K562 (cell line): Measurements from ENCODE around the gene KCNB1. TPM values are rescaled to one million over a fixed set of nuclear protein-coding genes. Genes with fewer than 3 reads are reported as not detected.

Experiments
- ATAC-seq: fragments of 200-7000 bp; cut with Tn5 transposase; 3 replicates; pipeline ENCODE4 v1.9.1; 2020; ENCODE audit warnings: moderate library complexity
- BruUV-seq: library from RNA; stranded (reverse); fragments of 400-500 nt; replicated peaks from 2 replicates; lab custom pipeline; 2021; lab: Mats Ljungman, UMichigan
- CTCF ChIA-PET: fragments of 300-600 bp; formaldehyde crosslinking; extraction: SDS; loops from one replicate; lab custom pipeline; 2021; ENCODE audit warnings: low intra/inter-chr PET ratio; lab: Yijun Ruan, JAX
- POLR2A ChIA-PET: fragments of 300-600, 350-650 bp; sonication (Branson Sonifier 250); formaldehyde crosslinking; extraction: SDS; loops from one replicate; lab custom pipeline; 2021; ENCODE audit warnings: antibody characterized with exemption, inconsistent platforms; lab: Yijun Ruan, JAX
- DNase-seq, 4 experiments: peaks; one replicate each; pipeline versions ENCODE4 v3.0.0 to v3.0.0-alpha.2; 2011 to 2018; ENCODE audit warnings: low spot score in 3 of 4, mixed read lengths in 3 of 4; ENCODE audit errors: extremely low read depth in 1 of 4
- FAIRE-seq: peaks from 2 replicates; lab custom pipeline; 2011; peaks lifted over from hg19 to GRCh38; lab: Jason Lieb, UNC
- H2AFZ ChIP-seq: 2 replicates; pipeline ENCODE4 v1.6.0; 2011; ENCODE audit warnings: low read depth, low read length, control low read depth, inconsistent platforms
- H3K27ac ChIP-seq: fragments of 200-600 bp; 3 replicates; pipeline ENCODE4 v1.8.0; 2011; ENCODE audit warnings: low read depth, mild to moderate bottlenecking, control low read depth, inconsistent platforms, low read length, moderate library complexity, mixed read lengths; ENCODE audit errors: extremely low read depth
- H3K27me3 ChIP-seq, 2 experiments: fragments of 300-600 bp in 1 of 2; 2 replicates in 1 of 2; 3 replicates in 1 of 2; pipeline versions ENCODE4 v1.6.0 to v1.8.0; 2011; ENCODE audit warnings: inconsistent platforms in 2 of 2, low read length in 2 of 2, mild to moderate bottlenecking in 1 of 2, mixed read lengths in 1 of 2, moderate library complexity in 1 of 2; ENCODE audit not compliant: control insufficient read depth in 2 of 2, insufficient read depth in 2 of 2
- H3K36me3 ChIP-seq: fragments of 300-600 bp; 3 replicates; pipeline ENCODE4 v1.8.0; 2011; ENCODE audit warnings: mild to moderate bottlenecking, low read length, inconsistent platforms; ENCODE audit not compliant: control insufficient read depth, insufficient read depth
- H3K4me1 ChIP-seq, 2 experiments: fragments of 200-600 bp in 1 of 2; replicated peaks in 1 of 2; 2 replicates in 1 of 2; 3 replicates in 1 of 2; pipeline versions ENCODE4 v1.5.1 to v1.8.0; 2011; ENCODE audit warnings: inconsistent platforms in 2 of 2, low read length in 2 of 2, mild to moderate bottlenecking in 1 of 2, mixed read lengths in 1 of 2, moderate library complexity in 1 of 2; ENCODE audit not compliant: control insufficient read depth in 2 of 2, insufficient read depth in 2 of 2
- H3K4me2 ChIP-seq: 2 replicates; pipeline ENCODE4 v1.6.1; 2011; ENCODE audit warnings: low read length, control low read depth, inconsistent platforms, mixed read lengths; ENCODE audit not compliant: insufficient read depth
- H3K4me3 ChIP-seq: fragments of 200-600 bp; sonication (generic), shearing (Covaris generic); 2 replicates; pipeline ENCODE4 v1.5.1; 2016; ENCODE audit warnings: control low read depth, inconsistent platforms
- H3K79me2 ChIP-seq: fragments of 200-600 bp; 3 replicates; pipeline ENCODE4 v1.8.0; 2011; ENCODE audit warnings: low read length, inconsistent platforms; ENCODE audit not compliant: control insufficient read depth, insufficient read depth
- H3K9ac ChIP-seq, 2 experiments: 2 replicates each; pipeline versions ENCODE4 v1.6.0 to v1.6.1; 2011; ENCODE audit warnings: low read depth in 2 of 2, low read length in 2 of 2, control low read depth in 1 of 2, inconsistent platforms in 1 of 2, mild to moderate bottlenecking in 1 of 2, mixed read lengths in 1 of 2; ENCODE audit not compliant: insufficient read depth in 1 of 2
- H3K9me1 ChIP-seq: one replicate; pipeline ENCODE4 v1.6.0; 2011; ENCODE audit warnings: inconsistent platforms, mild to moderate bottlenecking, low read length, moderate library complexity; ENCODE audit not compliant: control insufficient read depth, insufficient read depth
- H3K9me3 ChIP-seq: replicated peaks from 2 replicates; pipeline ENCODE4 v1.5.1; 2011; ENCODE audit warnings: low read depth, low read length, inconsistent platforms; ENCODE audit not compliant: control insufficient read depth, insufficient read depth
- H4K20me1 ChIP-seq: replicated peaks from 2 replicates; pipeline ENCODE4 v1.6.1; 2011; ENCODE audit warnings: low read length, inconsistent platforms, mixed read lengths; ENCODE audit not compliant: control insufficient read depth, insufficient read depth
- ARID1B ChIP-seq: fragments of 450-650 bp; IDR thresholded peaks from 2 replicates; pipeline ENCODE4 v1.6.1; 2016; ENCODE audit warnings: antibody characterized with exemption, mild to moderate bottlenecking, inconsistent platforms
- CREB3 ChIP-seq: fragments of 450-650 bp; conservative IDR thresholded peaks from 2 replicates; pipeline ENCODE4 v1.6.1; 2016; ENCODE audit warnings: missing genetic modification characterization, low read depth, mild to moderate bottlenecking, missing compliant biosample characterization, moderate library complexity
- CREBBP ChIP-seq: IDR thresholded peaks from one replicate; pipeline ENCODE4 v1.6.1; 2012; ENCODE audit warnings: low read depth, mild to moderate bottlenecking, control low read depth, inconsistent platforms, low read length
- EP300 ChIP-seq: IDR thresholded peaks from 2 replicates; pipeline ENCODE4 v1.6.1; 2012; ENCODE audit warnings: low read length, improper control_type of control experiment
- GTF2F1 ChIP-seq: IDR thresholded peaks from 2 replicates; pipeline ENCODE4 v1.6.1; 2011; ENCODE audit warnings: low read depth, low read length, improper control_type of control experiment
- HDAC1 ChIP-seq, 2 experiments: fragments of 450-650 bp; IDR thresholded peaks; 2 replicates each; pipeline ENCODE4 v1.6.1; 2016 to 2017; ENCODE audit warnings: inconsistent platforms in 1 of 2, mild to moderate bottlenecking in 1 of 2, moderate library complexity in 1 of 2
- ID3 ChIP-seq, 2 experiments: fragments of 250-450 bp in 1 of 2; fragments of 450-650 bp in 1 of 2; sonication (Bioruptor Pico) in 1 of 2; IDR thresholded peaks; 2 replicates each; pipeline versions ENCODE4 v1.6.1 to v1.8.0; 2016 to 2021; ENCODE audit warnings: mild to moderate bottlenecking in 2 of 2, moderate library complexity in 2 of 2, missing compliant biosample characterization in 1 of 2, missing genetic modification characterization in 1 of 2
- KAT2B ChIP-seq: IDR thresholded peaks from one replicate; pipeline ENCODE4 v1.6.1; 2012; ENCODE audit warnings: low read depth, mild to moderate bottlenecking, control low read depth, inconsistent platforms, low read length, moderate library complexity
- MBD1 ChIP-seq: fragments of 250-450 bp; sonication (Bioruptor Pico); IDR thresholded peaks from 2 replicates; pipeline ENCODE4 v1.8.0; 2022; ENCODE audit warnings: inconsistent platforms
- MTA1 ChIP-seq: fragments of 450-650 bp; IDR thresholded peaks from 2 replicates; pipeline ENCODE4 v1.6.1; 2017; ENCODE audit warnings: borderline replicate concordance
- SIRT6 ChIP-seq: IDR thresholded peaks from one replicate; pipeline ENCODE4 v1.6.1; 2012; ENCODE audit warnings: low read depth, mild to moderate bottlenecking, control low read depth, inconsistent platforms, low read length, moderate library complexity
- SMAD4 ChIP-seq: fragments of 250-450 bp; sonication (Bioruptor Pico); conservative IDR thresholded peaks from 2 replicates; pipeline ENCODE4 v1.8.0; 2021; ENCODE audit warnings: inconsistent platforms, mild to moderate bottlenecking, moderate library complexity
- SRSF3 ChIP-seq: fragments of 200-400 bp; formaldehyde crosslinking; IDR thresholded peaks from 2 replicates; pipeline ENCODE4 v1.6.1; 2016; ENCODE audit warnings: mild to moderate bottlenecking, low read length, moderate library complexity; ENCODE audit not compliant: insufficient read depth
- TAF15 ChIP-seq: fragments of 200-400 bp; formaldehyde crosslinking; IDR thresholded peaks from 2 replicates; pipeline ENCODE4 v1.6.1; 2017; ENCODE audit warnings: mild to moderate bottlenecking, low read depth, low read length, moderate library complexity
- TARDBP ChIP-seq: fragments of 450-650 bp; IDR thresholded peaks from 2 replicates; pipeline ENCODE4 v1.6.1; 2016
- TCF7 ChIP-seq: sonication (generic); IDR thresholded peaks from 2 replicates; pipeline ENCODE4 v1.6.1; 2016; ENCODE audit warnings: antibody characterized with exemption, borderline replicate concordance
- UBTF ChIP-seq, 2 experiments: IDR thresholded peaks; 2 replicates each; pipeline ENCODE4 v1.6.1; 2012; ENCODE audit warnings: improper control_type of control experiment in 2 of 2, low read depth in 2 of 2, low read length in 2 of 2, borderline replicate concordance in 1 of 2
- ZFP30 ChIP-seq: fragments of 250-450 bp; sonication (Bioruptor Pico); IDR thresholded peaks from 2 replicates; pipeline ENCODE4 v1.8.0; 2022; ENCODE audit warnings: moderate library complexity, mild to moderate bottlenecking, inconsistent platforms, borderline replicate concordance
- WGBS: fragments of 100-300 bp; shearing (Covaris generic); methylation state at CpG from one replicate; pipeline ENCODE4 v1.1.6; 2016; ENCODE audit warnings: low coverage, mixed read lengths; ENCODE audit not compliant: insufficient coverage; ENCODE audit errors: missing lambda C conversion rate; 5-methylcytosine and 5-hydroxymethylcytosine counted together
- in situ Hi-C: fragments of 300-500 bp; cut with MboI; formaldehyde crosslinking; loops from 4 replicates; pipeline ENCODE4 v1.15.0; 2018; ENCODE audit warnings: inconsistent platforms, mixed read lengths
- intact Hi-C: fragments of 100-400 bp; cut with micrococcal nuclease; formaldehyde crosslinking; loops from 2 replicates; pipeline ENCODE4 v1.14.2; 2022
- polyA plus RNA-seq, 8 experiments: library from polyadenylated mRNA; depleted of rRNA in 4 of 8; stranded (reverse) in 5 of 8; unstranded in 3 of 8; fragments of >200 nt; fragmentation: Nextera tagmentation in 2 of 8; fragmentation: Illumina TruSeq in 1 of 8; extraction: Ambion mirVana in 2 of 8; extraction: Trizol in 1 of 8; gene quantifications; 2 replicates each; pipeline versions ENCODE4 v1.2.1 to v1.2.3, GENCODE V29; 2011 to 2014; ENCODE audit warnings: inconsistent platforms in 1 of 8, missing spikeins in 1 of 8
- total RNA-seq, 7 experiments: library from RNA; depleted of rRNA in 6 of 7; stranded (reverse); fragments of >200 nt in 6 of 7; fragmentation: Illumina TruSeq in 2 of 7; extraction: Trizol in 2 of 7; gene quantifications; 2 replicates each; pipeline versions ENCODE4 v1.2.1 to v1.2.3, GENCODE V29; 2011 to 2021; ENCODE audit warnings: low replicate concordance in 1 of 7

Gene KCNB1
- total and polyA plus RNA-seq, 9 of the 15 experiments (the other 6 are each of a cell fraction or from before 2014, with no cell fraction given): 0.01 to 0.06 TPM; not detected in 7

GRCh38 chr20:49470922-49471321, 11.5 kb downstream of the KCNB1 start:
- in situ Hi-C loops: no loop called here
- H2AFZ ChIP-seq: no peak overlapping the region
- H3K27me3 ChIP-seq: peaks cover 7 to 40% of the 10 kb centered on the region in 2 experiments
- H3K79me2 ChIP-seq: no peaks in the 10 kb centered on the region
- no peak for DNase-seq
- H3K9me3 ChIP-seq: no peaks in the 10 kb centered on the region
- H4K20me1 ChIP-seq: 0 out of 2 replicates have a peak, but pooled peaks cover 7% of the 10 kb centered on the region
- H3K4me3 ChIP-seq: no peak overlapping the region
- ATAC-seq: no peak
- H3K36me3 ChIP-seq: no peaks in the 10 kb centered on the region
- no TSS peak for BruUV-seq
- POLR2A ChIA-PET: no interaction called here
- CTCF ChIA-PET: no interaction called here
- 0% methylated on average over 6 of the region's 6 CpGs for WGBS
- TF ChIP-seq UBTF (IDR thresholded peaks at IDR 0.05; ENCODE audit: borderline replicate concordance in 1 of 2, low read depth in 2 of 2, low read length in 2 of 2) (no peak), CREB3 (tag) (no peak), SRSF3 (no peak), GTF2F1 (no peak), HDAC1 (IDR thresholded peaks at IDR 0.05) (no peak), KAT2B (no peak), CREBBP (no peak), TAF15 (no peak), SIRT6 (no peak), MBD1 (no peak), ZFP30 (CRISPR knock-in tag) (no peak), TCF7 (no peak), ID3 (CRISPR knock-in tag; IDR thresholded peaks at IDR 0.05) (no peak), ID3 (tag; IDR thresholded peaks at IDR 0.05) (no peak), TARDBP (no peak), EP300 (no peak), SMAD4 (no peak), ARID1B (no peak), MTA1 (no peak)
- no peaks in the 10 kb centered on the region for H3K4me1 ChIP-seq
- no peak overlapping the region for H3K27ac ChIP-seq
- intact Hi-C loops: no loop called here
- H3K4me2 ChIP-seq: no peak overlapping the region
- no peaks in the 10 kb centered on the region for H3K9me1 ChIP-seq
- H3K9ac ChIP-seq: no peak overlapping the region
- no peak for FAIRE-seq
